ENCODE results near the gene SCGN.

The SCGN gene, protein sequence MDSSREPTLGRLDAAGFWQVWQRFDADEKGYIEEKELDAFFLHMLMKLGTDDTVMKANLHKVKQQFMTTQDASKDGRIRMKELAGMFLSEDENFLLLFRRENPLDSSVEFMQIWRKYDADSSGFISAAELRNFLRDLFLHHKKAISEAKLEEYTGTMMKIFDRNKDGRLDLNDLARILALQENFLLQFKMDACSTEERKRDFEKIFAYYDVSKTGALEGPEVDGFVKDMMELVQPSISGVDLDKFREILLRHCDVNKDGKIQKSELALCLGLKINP

DNA sequence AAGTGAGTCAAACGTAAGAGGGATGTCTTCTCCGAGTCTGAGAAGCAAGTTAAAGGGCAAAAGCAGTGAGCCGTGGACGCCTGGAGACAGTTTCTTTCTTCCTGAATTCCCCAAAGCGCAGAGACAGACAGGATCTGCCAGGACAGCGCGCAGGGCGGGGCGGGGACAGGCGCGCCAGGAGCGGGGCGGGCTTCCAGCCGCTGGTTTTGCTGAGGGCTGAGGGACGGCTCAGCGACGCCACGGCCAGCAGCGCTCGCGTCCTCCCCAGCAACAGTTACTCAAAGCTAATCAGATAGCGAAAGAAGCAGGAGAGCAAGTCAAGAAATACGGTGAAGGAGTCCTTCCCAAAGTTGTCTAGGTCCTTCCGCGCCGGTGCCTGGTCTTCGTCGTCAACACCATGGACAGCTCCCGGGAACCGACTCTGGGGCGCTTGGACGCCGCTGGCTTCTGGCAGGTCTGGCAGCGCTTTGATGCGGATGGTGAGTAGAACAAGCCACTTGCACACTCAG lies at the start of gene SCGN:
Gene SCGN, plus strand, starts transcription at position 209 of the 509 bp plus-strand sequence. Its CDS starts 189 bp downstream, at position 398.
- Histone ChIP-seq H3F3A (ENCODE audit: low read depth) (no peaks in the 10 kb centered on the region), H3K9ac (ENCODE audit: low read depth, low read length, poor library complexity, severe bottlenecking) (no peak within 1 kb of the TSS), H3K79me2 (ENCODE audit: insufficient read depth, low read length) (no peaks in the 10 kb centered on the region), H3K4me3 (ENCODE audit: low read length, poor library complexity, severe bottlenecking) (no peak within 1 kb of the TSS), H3K9me2 (replicated peaks; ENCODE audit: low read depth, low read length) (no peaks in the 10 kb centered on the region), H3K27me3 (ENCODE audit: insufficient read depth, low read length, poor library complexity, severe bottlenecking) (no peaks in the 10 kb centered on the region), H3K4me1 (ENCODE audit: insufficient read depth, low read length, poor library complexity, severe bottlenecking) (no peaks in the 10 kb centered on the region), H4K20me1 (ENCODE audit: insufficient read depth, low read length, poor library complexity, severe bottlenecking) (no peaks in the 10 kb centered on the region), H3K9me3 (ENCODE audit: insufficient read depth, low read depth, low read length) (no peaks in the 10 kb centered on the region), H3K36me3 (ENCODE audit: insufficient read depth, low read length) (no peaks in the 10 kb centered on the region), H3K4me2 (ENCODE audit: low read depth, low read length, poor library complexity, severe bottlenecking) (no peak within 1 kb of the TSS), H2AFZ (ENCODE audit: low read length) (no peak within 1 kb of the TSS)
- TF ChIP-seq, protein P1, sequence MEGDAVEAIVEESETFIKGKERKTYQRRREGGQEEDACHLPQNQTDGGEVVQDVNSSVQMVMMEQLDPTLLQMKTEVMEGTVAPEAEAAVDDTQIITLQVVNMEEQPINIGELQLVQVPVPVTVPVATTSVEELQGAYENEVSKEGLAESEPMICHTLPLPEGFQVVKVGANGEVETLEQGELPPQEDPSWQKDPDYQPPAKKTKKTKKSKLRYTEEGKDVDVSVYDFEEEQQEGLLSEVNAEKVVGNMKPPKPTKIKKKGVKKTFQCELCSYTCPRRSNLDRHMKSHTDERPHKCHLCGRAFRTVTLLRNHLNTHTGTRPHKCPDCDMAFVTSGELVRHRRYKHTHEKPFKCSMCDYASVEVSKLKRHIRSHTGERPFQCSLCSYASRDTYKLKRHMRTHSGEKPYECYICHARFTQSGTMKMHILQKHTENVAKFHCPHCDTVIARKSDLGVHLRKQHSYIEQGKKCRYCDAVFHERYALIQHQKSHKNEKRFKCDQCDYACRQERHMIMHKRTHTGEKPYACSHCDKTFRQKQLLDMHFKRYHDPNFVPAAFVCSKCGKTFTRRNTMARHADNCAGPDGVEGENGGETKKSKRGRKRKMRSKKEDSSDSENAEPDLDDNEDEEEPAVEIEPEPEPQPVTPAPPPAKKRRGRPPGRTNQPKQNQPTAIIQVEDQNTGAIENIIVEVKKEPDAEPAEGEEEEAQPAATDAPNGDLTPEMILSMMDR (conservative IDR thresholded peaks at IDR 0.05; ENCODE audit: low read length) = no peak

DNA sequence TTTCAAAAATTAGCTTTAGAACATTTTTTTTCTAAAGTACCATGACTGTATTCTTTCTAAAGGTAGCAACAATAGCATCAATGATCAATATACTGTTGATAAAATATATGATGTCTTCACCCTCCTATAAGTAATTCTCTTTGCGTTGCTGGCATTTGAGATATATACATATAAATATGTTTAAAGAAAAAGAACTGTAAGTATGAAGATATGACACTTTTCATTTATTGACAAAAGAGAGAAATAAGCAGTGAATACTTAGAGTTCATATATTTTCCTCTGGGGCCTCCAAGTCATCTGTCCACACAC lies 49.4 kb upstream of the SCGN start:
- Histone ChIP-seq H3K9ac (ENCODE audit: low read depth, low read length, poor library complexity, severe bottlenecking) (no peak overlapping the region), H3K4me3 (ENCODE audit: low read length, poor library complexity, severe bottlenecking) (no peak overlapping the region), H4K20me1 (ENCODE audit: insufficient read depth, low read length, poor library complexity, severe bottlenecking) (no peaks in the 10 kb centered on the region), H2AFZ (ENCODE audit: low read length) (no peak overlapping the region), H3F3A (ENCODE audit: low read depth) (no peaks in the 10 kb centered on the region), H3K36me3 (ENCODE audit: insufficient read depth, low read length) (no peaks in the 10 kb centered on the region), H3K9me2 (replicated peaks; ENCODE audit: low read depth, low read length) (no peaks in the 10 kb centered on the region), H3K27me3 (ENCODE audit: insufficient read depth, low read length, poor library complexity, severe bottlenecking) (no peaks in the 10 kb centered on the region), H3K9me3 (ENCODE audit: insufficient read depth, low read depth, low read length) (no peaks in the 10 kb centered on the region), H3K79me2 (ENCODE audit: insufficient read depth, low read length) (no peaks in the 10 kb centered on the region), H3K4me2 (ENCODE audit: low read depth, low read length, poor library complexity, severe bottlenecking) (no peak overlapping the region), H3K4me1 (ENCODE audit: insufficient read depth, low read length, poor library complexity, severe bottlenecking) (peaks cover 21% of the 10 kb centered on the region)
- TF ChIP-seq, protein P1 (conservative IDR thresholded peaks at IDR 0.05; ENCODE audit: low read length) = no peak
- no peak for TF ChIP-seq EZH2phosphoT487 (IDR thresholded peaks at IDR 0.05; ENCODE audit: borderline replicate concordance)

DNA sequence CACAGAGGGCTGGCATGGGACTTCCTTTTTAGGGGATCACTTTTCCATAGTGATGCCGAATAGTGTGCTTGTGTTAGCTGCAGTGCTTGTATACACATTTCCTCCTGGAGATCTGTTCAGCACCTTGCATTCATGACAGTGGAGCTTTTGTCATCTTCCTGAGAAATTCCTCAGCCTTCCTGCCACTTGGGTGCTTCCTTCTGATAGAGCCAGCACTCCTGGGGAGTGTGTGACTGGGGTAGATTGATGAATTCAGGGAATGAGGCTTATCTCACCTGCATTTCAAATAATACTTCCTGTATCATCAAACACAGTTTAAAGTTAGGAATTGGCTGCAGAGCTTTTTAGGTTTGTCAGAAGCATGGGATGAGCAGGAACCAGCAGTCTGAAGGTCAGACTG lies 48.8 kb upstream of the SCGN start:
- Histone ChIP-seq H3K79me2 (ENCODE audit: insufficient read depth, low read length) (no peaks in the 10 kb centered on the region), H3K4me1 (ENCODE audit: insufficient read depth, low read length, poor library complexity, severe bottlenecking) (peaks cover 24% of the 10 kb centered on the region), H3K27me3 (ENCODE audit: insufficient read depth, low read length, poor library complexity, severe bottlenecking) (no peaks in the 10 kb centered on the region), H3K4me3 (ENCODE audit: low read length, poor library complexity, severe bottlenecking) (no peak overlapping the region), H2AFZ (ENCODE audit: low read length) (no peak overlapping the region), H3K4me2 (ENCODE audit: low read depth, low read length, poor library complexity, severe bottlenecking) (no peak overlapping the region), H3K9me2 (replicated peaks; ENCODE audit: low read depth, low read length) (no peaks in the 10 kb centered on the region), H3K36me3 (ENCODE audit: insufficient read depth, low read length) (no peaks in the 10 kb centered on the region), H3K9ac (ENCODE audit: low read depth, low read length, poor library complexity, severe bottlenecking) (no peak overlapping the region), H4K20me1 (ENCODE audit: insufficient read depth, low read length, poor library complexity, severe bottlenecking) (no peaks in the 10 kb centered on the region), H3F3A (ENCODE audit: low read depth) (no peaks in the 10 kb centered on the region), H3K9me3 (ENCODE audit: insufficient read depth, low read depth, low read length) (no peaks in the 10 kb centered on the region)
- TF ChIP-seq, protein P1 (conservative IDR thresholded peaks at IDR 0.05; ENCODE audit: low read length) = no peak
- no peak for TF ChIP-seq EZH2phosphoT487 (IDR thresholded peaks at IDR 0.05; ENCODE audit: borderline replicate concordance)

All from Loucy (cell line).